HCT116 (cell line): ENCODE measurements around the gene ZAP70. TPM values are rescaled to one million over a fixed set of nuclear protein-coding genes. Genes with fewer than 3 reads are reported as not detected.

Source experiments
- ATAC-seq: fragments of 200-7000 bp; cut with Tn5 transposase; 2 replicates; pipeline ENCODE4 v1.9.1; 2020; ENCODE audit warnings: mild to moderate bottlenecking, moderate library complexity
- BruUV-seq: library from RNA; stranded (reverse); fragments of 400-500 nt; replicated peaks from 2 replicates; lab custom pipeline; 2021; lab: Mats Ljungman, UMichigan
- CTCF ChIA-PET: fragments of 300-600 bp; sonication (Branson Sonifier 250); formaldehyde crosslinking; loops from one replicate; lab custom pipeline; 2021; ENCODE audit warnings: antibody characterized with exemption; lab: Charles Lee
- POLR2A ChIA-PET: fragments of 300-600, 350-600 bp; sonication (Branson Sonifier 250); formaldehyde crosslinking; loops from one replicate; lab custom pipeline; 2021; ENCODE audit warnings: antibody characterized with exemption; lab: Charles Lee
- RAD21 ChIA-PET, 2 experiments: fragments of 300-600 bp; sonication (Branson Sonifier 250); formaldehyde crosslinking; loops; one replicate each; lab custom pipeline; 2023; ENCODE audit warnings: low total read pairs in 2 of 2; ENCODE audit not compliant: uncharacterized antibody in 2 of 2, unreplicated experiment in 2 of 2, low non-redundant PET in 1 of 2; lab: Charles Lee
- DNase-seq: peaks from one replicate; pipeline ENCODE4 v3.0.0-alpha.2; 2010; ENCODE audit warnings: low read depth, low spot score
- H2AFZ ChIP-seq: fragments of 200-600 bp; shearing (Covaris generic), sonication (generic); 2 replicates; pipeline ENCODE4 v1.6.1; 2017; ENCODE audit warnings: low read depth, mixed run types, mixed read lengths, antibody characterized with exemption, low read length; ENCODE audit not compliant: poor library complexity, severe bottlenecking
- H3K27ac ChIP-seq: 2 replicates; pipeline ENCODE4 v1.5.1; 2012; ENCODE audit warnings: low read depth, low read length
- H3K27me3 ChIP-seq: fragments of 200-600 bp; sonication (generic); 2 replicates; pipeline ENCODE4 v1.6.1; 2016; ENCODE audit warnings: mixed run types, low read length, mixed read lengths; ENCODE audit not compliant: insufficient read depth
- H3K36me3 ChIP-seq, 2 experiments: fragments of 200-500 bp in 1 of 2; fragments of 200-600 bp in 1 of 2; sonication (Bioruptor generic) in 1 of 2; sonication (generic) in 1 of 2; 2 replicates each; pipeline versions ENCODE4 v1.5.1 to v1.6.1; 2014 to 2016; ENCODE audit warnings: low read length in 2 of 2, inconsistent platforms in 1 of 2, mixed read lengths in 1 of 2, mixed run types in 1 of 2; ENCODE audit not compliant: insufficient read depth in 2 of 2, control insufficient read depth in 1 of 2
- H3K4me1 ChIP-seq, 2 experiments: fragments of 200-600 bp in 1 of 2; sonication (generic) in 1 of 2; 2 replicates each; pipeline versions ENCODE4 v1.5.1 to v1.6.1; 2012 to 2017; ENCODE audit warnings: low read length in 2 of 2, inconsistent platforms in 1 of 2, mild to moderate bottlenecking in 1 of 2, mixed read lengths in 1 of 2, mixed run types in 1 of 2, moderate library complexity in 1 of 2; ENCODE audit not compliant: insufficient read depth in 2 of 2, control insufficient read depth in 1 of 2
- H3K4me2 ChIP-seq: fragments of 200-600 bp; sonication (generic); 2 replicates; pipeline ENCODE4 v1.6.1; 2017; ENCODE audit warnings: mixed run types, low read length, mixed read lengths
- H3K4me3 ChIP-seq, 2 experiments: fragments of 200-600 bp in 1 of 2; sonication (generic) in 1 of 2; replicated peaks in 1 of 2; 2 replicates each; pipeline ENCODE4 v1.5.1; 2011 to 2016; ENCODE audit warnings: low read length in 2 of 2, control low read depth in 1 of 2, low read depth in 1 of 2, mild to moderate bottlenecking in 1 of 2, mixed read lengths in 1 of 2, mixed run types in 1 of 2
- H3K79me2 ChIP-seq: fragments of 200-600 bp; sonication (generic); 2 replicates; pipeline ENCODE4 v1.6.1; 2017; ENCODE audit warnings: mild to moderate bottlenecking, mixed run types, low read length, moderate library complexity, mixed read lengths; ENCODE audit not compliant: insufficient read depth
- H3K9ac ChIP-seq: fragments of 200-600 bp; sonication (generic); 2 replicates; pipeline ENCODE4 v1.6.1; 2016; ENCODE audit warnings: low read length, mixed read lengths
- H3K9me2 ChIP-seq: fragments of 200-600 bp; sonication (generic), shearing (Covaris generic); 2 replicates; pipeline ENCODE4 v1.6.1; 2017; ENCODE audit warnings: mixed run types, mild to moderate bottlenecking, moderate library complexity; ENCODE audit not compliant: insufficient read depth
- H3K9me3 ChIP-seq, 2 experiments: fragments of 200-500 bp in 1 of 2; fragments of 200-600 bp in 1 of 2; sonication (Bioruptor generic) in 1 of 2; sonication (generic) in 1 of 2; 2 replicates each; pipeline ENCODE4 v1.6.1; 2014 to 2017; ENCODE audit warnings: low read length in 2 of 2, mixed read lengths in 2 of 2, inconsistent platforms in 1 of 2, low read depth in 1 of 2, mild to moderate bottlenecking in 1 of 2, mixed run types in 1 of 2, moderate library complexity in 1 of 2; ENCODE audit not compliant: control insufficient read depth in 1 of 2, insufficient read depth in 1 of 2
- H4K20me1 ChIP-seq: fragments of 200-600 bp; sonication (generic), shearing (Covaris generic); 2 replicates; pipeline ENCODE4 v1.6.1; 2017; ENCODE audit warnings: mixed run types, mild to moderate bottlenecking, moderate library complexity; ENCODE audit not compliant: insufficient read depth
- ATF3 ChIP-seq: IDR thresholded peaks from 2 replicates; pipeline ENCODE4 v1.6.1; 2012
- CEBPB ChIP-seq: IDR thresholded peaks from 2 replicates; pipeline ENCODE4 v1.6.1; 2012; ENCODE audit warnings: low read depth
- CTCF ChIP-seq, 3 experiments: fragments of 200-600 bp in 1 of 3; sonication (generic) in 1 of 3; IDR thresholded peaks in 2 of 3; conservative IDR thresholded peaks in 1 of 3; 2 replicates each; pipeline ENCODE4 v1.5.1; 2012 to 2017; ENCODE audit warnings: low read depth in 2 of 3, low read length in 2 of 3, antibody characterized with exemption in 1 of 3, borderline replicate concordance in 1 of 3, control low read depth in 1 of 3, mild to moderate bottlenecking in 1 of 3, mixed read lengths in 1 of 3, mixed run types in 1 of 3, moderate library complexity in 1 of 3; ENCODE audit not compliant: insufficient read depth in 1 of 3
- EGR1 ChIP-seq: IDR thresholded peaks from 2 replicates; pipeline ENCODE4 v1.6.1; 2012; ENCODE audit warnings: low read depth
- ELF1 ChIP-seq: IDR thresholded peaks from 2 replicates; pipeline ENCODE4 v1.6.1; 2012; ENCODE audit warnings: low read depth, borderline replicate concordance
- EZH2phosphoT487 ChIP-seq: fragments of 200-600 bp; IDR thresholded peaks from 2 replicates; pipeline ENCODE4 v1.6.1; 2018; ENCODE audit warnings: antibody characterized with exemption, borderline replicate concordance
- FOSL1 ChIP-seq: IDR thresholded peaks from 2 replicates; pipeline ENCODE4 v1.6.1; 2012; ENCODE audit warnings: low read depth
- JUND ChIP-seq: IDR thresholded peaks from 2 replicates; pipeline ENCODE4 v1.6.1; 2012
- POLR2A ChIP-seq: IDR thresholded peaks from 2 replicates; pipeline ENCODE4 v1.7.0; 2011; ENCODE audit warnings: borderline replicate concordance; ENCODE audit not compliant: insufficient read depth, insufficient read length; ENCODE audit errors: extremely low read depth
- POLR2AphosphoS5 ChIP-seq: IDR thresholded peaks from 2 replicates; pipeline ENCODE4 v1.6.1; 2011; ENCODE audit warnings: mild to moderate bottlenecking, low read depth, low read length, moderate library complexity
- RAD21 ChIP-seq: IDR thresholded peaks from 2 replicates; pipeline ENCODE4 v1.6.1; 2012; ENCODE audit warnings: low read depth, mild to moderate bottlenecking
- REST ChIP-seq: IDR thresholded peaks from 2 replicates; pipeline ENCODE4 v1.6.1; 2012; ENCODE audit warnings: low read depth
- SIN3A ChIP-seq: IDR thresholded peaks from 2 replicates; pipeline ENCODE4 v1.6.1; 2012; ENCODE audit warnings: low read depth
- SP1 ChIP-seq: IDR thresholded peaks from 2 replicates; pipeline ENCODE4 v1.6.1; 2012; ENCODE audit warnings: low read depth
- SRF ChIP-seq: IDR thresholded peaks from 2 replicates; pipeline ENCODE4 v1.6.1; 2012; ENCODE audit warnings: low read depth
- TCF7L2 ChIP-seq: IDR thresholded peaks from 2 replicates; pipeline ENCODE4 v1.7.0; 2011; ENCODE audit warnings: borderline replicate concordance, inconsistent platforms; ENCODE audit not compliant: insufficient read depth, insufficient read length; ENCODE audit errors: extremely low read depth
- YY1 ChIP-seq: IDR thresholded peaks from 2 replicates; pipeline ENCODE4 v1.6.1; 2011; ENCODE audit warnings: low read length, low read depth, moderate library complexity, mild to moderate bottlenecking; ENCODE audit not compliant: insufficient replicate concordance; ENCODE audit errors: extremely low read depth
- intact Hi-C: fragments of 100-400 bp; cut with micrococcal nuclease; formaldehyde crosslinking; loops from 2 replicates; pipeline ENCODE4 v1.10.0; 2022
- total RNA-seq: library from RNA; stranded (reverse); gene quantifications from one replicate; pipeline ENCODE4 v1.2.1, GENCODE V29; 2021; ENCODE audit not compliant: unreplicated experiment

Gene ZAP70
- total RNA-seq, 1 experiment from 2014 or later = 0.91 TPM

- Histone ChIP-seq H3K79me2 (no peaks in the 10 kb centered on the region), H4K20me1 (no peaks in the 10 kb centered on the region), H3K4me3 (no peak overlapping the region), H3K27me3 (no peaks in the 10 kb centered on the region), H3K36me3 (no peaks in the 10 kb centered on the region), H3K27ac (no peak overlapping the region), H3K9me2 (no peaks in the 10 kb centered on the region), H3K9ac (no peak overlapping the region), H3K4me1 (no peaks in the 10 kb centered on the region), H3K9me3 (no peaks in the 10 kb centered on the region), H2AFZ (no peak overlapping the region), H3K4me2 (no peak overlapping the region)
- POLR2A ChIA-PET = no interaction called here
- RAD21 ChIA-PET = no interaction called here
- no TSS peak for BruUV-seq
- intact Hi-C loops = no loop called here
- ATAC-seq = no peak
- DNase-seq = no peak
- no peak for TF ChIP-seq SRF
- TF ChIP-seq CTCF (IDR thresholded peaks at IDR 0.05 in 2 of 3, conservative IDR thresholded peaks at IDR 0.05 in 1 of 3; ENCODE audit: borderline replicate concordance in 1 of 3, insufficient read depth in 1 of 3, low read depth in 2 of 3, low read length in 2 of 3) = no peak
- TF ChIP-seq REST = no peak
- no peak for TF ChIP-seq POLR2AphosphoS5
- no peak for TF ChIP-seq TCF7L2
- no peak for TF ChIP-seq SIN3A
- no peak for TF ChIP-seq JUND
- TF ChIP-seq EZH2phosphoT487 = no peak
- no peak for TF ChIP-seq CEBPB
- no peak for TF ChIP-seq RAD21
- no peak for TF ChIP-seq ATF3
- no peak for TF ChIP-seq SP1
- no peak for TF ChIP-seq ELF1
- no peak for TF ChIP-seq POLR2A
- no peak for TF ChIP-seq EGR1
- TF ChIP-seq FOSL1 = no peak
- TF ChIP-seq YY1 = no peak
- CTCF ChIA-PET = no interaction called here
Observed at GRCh38 chr2:97723156-97724072, 10.0 kb downstream of the ZAP70 start.
